Epithelial cell of esophagus (primary cell): ENCODE measurements around the gene PRDM16.

ENCODE experiments used
- DNase-seq: peaks from one replicate; pipeline ENCODE4 v3.0.0; 2010; ENCODE audit warnings: low read depth
- H3K4me3 ChIP-seq: 2 replicates; pipeline ENCODE4 v1.5.1; 2011; ENCODE audit warnings: mild to moderate bottlenecking, low read length, control low read depth
- TF ChIP-seq, protein P1 (sequence below): IDR thresholded peaks from 2 replicates; pipeline ENCODE4 v1.5.1; 2011; ENCODE audit warnings: low read depth, mild to moderate bottlenecking, low read length, control low read depth, inconsistent platforms; ENCODE audit not compliant: insufficient read depth; ENCODE audit errors: missing control alignments

PRDM16 gene

GRCh38 chr1:3121401-3122210 is 52.6 kb downstream of the PRDM16 start:
- TF ChIP-seq, protein P1, sequence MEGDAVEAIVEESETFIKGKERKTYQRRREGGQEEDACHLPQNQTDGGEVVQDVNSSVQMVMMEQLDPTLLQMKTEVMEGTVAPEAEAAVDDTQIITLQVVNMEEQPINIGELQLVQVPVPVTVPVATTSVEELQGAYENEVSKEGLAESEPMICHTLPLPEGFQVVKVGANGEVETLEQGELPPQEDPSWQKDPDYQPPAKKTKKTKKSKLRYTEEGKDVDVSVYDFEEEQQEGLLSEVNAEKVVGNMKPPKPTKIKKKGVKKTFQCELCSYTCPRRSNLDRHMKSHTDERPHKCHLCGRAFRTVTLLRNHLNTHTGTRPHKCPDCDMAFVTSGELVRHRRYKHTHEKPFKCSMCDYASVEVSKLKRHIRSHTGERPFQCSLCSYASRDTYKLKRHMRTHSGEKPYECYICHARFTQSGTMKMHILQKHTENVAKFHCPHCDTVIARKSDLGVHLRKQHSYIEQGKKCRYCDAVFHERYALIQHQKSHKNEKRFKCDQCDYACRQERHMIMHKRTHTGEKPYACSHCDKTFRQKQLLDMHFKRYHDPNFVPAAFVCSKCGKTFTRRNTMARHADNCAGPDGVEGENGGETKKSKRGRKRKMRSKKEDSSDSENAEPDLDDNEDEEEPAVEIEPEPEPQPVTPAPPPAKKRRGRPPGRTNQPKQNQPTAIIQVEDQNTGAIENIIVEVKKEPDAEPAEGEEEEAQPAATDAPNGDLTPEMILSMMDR: no peak
- H3K4me3 ChIP-seq: no peak overlapping the region
- DNase-seq: no peak

DNA sequence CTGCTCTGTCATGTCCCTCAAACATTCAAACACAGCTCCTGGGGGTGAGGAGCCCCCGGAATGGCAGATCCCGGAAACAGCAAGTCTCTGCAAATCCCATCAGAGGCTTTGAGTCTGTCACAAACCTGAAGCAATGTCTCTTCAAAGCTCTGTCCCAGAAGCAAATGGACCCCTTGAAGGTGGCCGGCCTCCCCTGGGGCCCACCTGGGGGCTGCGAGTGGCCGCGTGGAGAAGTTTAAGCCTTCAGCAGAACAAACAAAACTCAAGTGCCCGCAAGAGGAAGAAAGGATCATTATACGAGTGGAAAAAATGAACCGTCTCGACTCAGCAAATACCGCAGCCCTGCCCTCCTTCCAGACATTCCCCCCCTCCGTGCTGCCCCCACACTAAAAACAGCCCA is 53.3 kb downstream of the PRDM16 start:
- TF ChIP-seq, protein P1: no peak

DNA sequence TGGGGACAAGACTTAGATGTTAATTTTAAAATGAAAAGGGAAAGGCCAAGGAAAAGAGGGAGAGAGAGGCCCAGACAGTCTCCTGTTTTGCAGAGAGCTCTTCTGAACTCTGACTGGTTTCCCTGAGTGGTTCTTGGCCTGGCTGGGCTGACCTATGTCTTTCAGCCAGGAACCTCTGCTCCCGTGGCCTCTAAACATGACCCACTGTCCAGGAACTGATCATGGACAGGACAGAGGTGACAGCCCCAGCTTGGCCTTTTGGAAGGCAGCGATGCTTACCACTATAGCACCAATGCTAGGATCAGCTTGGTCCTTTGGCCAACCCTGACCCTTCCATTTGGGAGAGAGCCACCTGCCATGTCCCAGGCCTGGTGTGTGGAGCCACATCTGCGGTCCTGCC is 55.2 kb downstream of the PRDM16 start:
- TF ChIP-seq, protein P1: no peak
- no peak overlapping the region for H3K4me3 ChIP-seq
- DNase-seq: no peak

More for the DNA sequence above, 53.3 kb downstream of the PRDM16 start:
- H3K4me3 ChIP-seq: no peak overlapping the region
- no peak for DNase-seq

GRCh38 chr1:3125078-3125477 is 56.1 kb downstream of the PRDM16 start:
- no peak for DNase-seq
- TF ChIP-seq, protein P1: no peak
- H3K4me3 ChIP-seq: no peak overlapping the region

- TF ChIP-seq, protein P1: no peak
- H3K4me3 ChIP-seq: no peak overlapping the region
- DNase-seq: no peak
These were observed 56.8 kb downstream of the PRDM16 start for GRCh38 chr1:3125546-3126368.

DNA sequence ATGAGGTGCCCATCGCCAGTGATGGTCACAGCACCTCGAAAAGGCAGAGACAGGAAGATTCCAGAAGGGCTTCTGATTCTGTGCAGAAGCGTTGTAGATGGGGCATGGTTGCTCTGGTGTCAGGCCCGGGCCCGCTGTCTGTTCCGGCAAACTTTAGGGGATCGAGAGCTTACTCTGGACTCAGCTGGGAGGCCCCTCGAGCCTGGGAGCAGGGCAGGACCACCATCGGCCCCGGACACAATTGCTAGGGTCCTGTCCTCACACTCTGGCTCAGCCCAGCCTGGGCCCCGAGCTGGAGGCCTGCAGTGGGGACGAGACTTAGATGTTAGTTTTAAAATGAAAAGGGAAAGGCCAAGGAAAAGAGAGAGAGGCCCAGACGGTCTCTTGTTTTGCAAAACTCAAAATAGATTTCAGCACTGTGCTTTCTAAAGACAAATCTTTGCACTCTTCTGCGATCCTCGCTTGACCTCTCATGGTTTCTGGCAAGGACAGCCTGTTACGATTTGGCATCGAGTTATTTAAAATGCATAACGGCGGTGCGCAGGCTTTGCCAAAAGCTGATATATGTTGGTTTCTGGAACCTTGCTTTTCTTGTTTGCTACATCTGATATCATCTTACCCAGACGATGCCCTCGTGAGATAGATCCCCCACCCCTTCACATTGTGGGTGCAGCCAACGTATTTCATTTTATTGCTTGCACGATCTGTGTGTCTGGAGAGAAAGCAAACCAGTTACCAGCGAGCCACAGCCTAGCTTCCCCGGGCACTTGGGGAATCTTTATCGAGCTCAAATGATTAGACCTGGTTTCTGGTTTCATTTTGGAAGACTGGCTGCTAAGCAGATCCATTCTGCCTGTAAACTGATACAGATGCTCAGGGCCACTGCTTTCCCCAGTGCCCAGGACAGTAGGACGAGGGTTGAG is 58.0 kb downstream of the PRDM16 start:
- DNase-seq: no peak
- H3K4me3 ChIP-seq: no peak overlapping the region
- TF ChIP-seq, protein P1: no peak
